PFSK-1 (cell line): ENCODE data around the gene OR5L2.

Experiments
- FOXP2 ChIP-seq: optimal IDR thresholded peaks from 2 replicates; pipeline ENCODE3; 2011; ENCODE audit warnings: borderline replicate concordance, control low read depth, inconsistent platforms; ENCODE audit not compliant: insufficient read depth; ENCODE audit errors: extremely low read length, extremely low read depth
- POLR2AphosphoS5 ChIP-seq: IDR thresholded peaks from 2 replicates; pipeline ENCODE4 v1.6.1; 2012; ENCODE audit warnings: low read depth, mild to moderate bottlenecking, control low read depth, low read length, moderate library complexity
- SIN3A ChIP-seq: IDR thresholded peaks from 2 replicates; pipeline ENCODE4 v1.6.1; 2012; ENCODE audit warnings: mild to moderate bottlenecking, low read length, moderate library complexity, borderline replicate concordance; ENCODE audit not compliant: insufficient read depth
- TAF1 ChIP-seq: IDR thresholded peaks from 2 replicates; pipeline ENCODE4 v1.6.1; 2012; ENCODE audit warnings: low read length, control low read depth, borderline replicate concordance; ENCODE audit not compliant: insufficient read depth
- TF ChIP-seq, protein P1 (sequence below), 2 experiments: IDR thresholded peaks; 2 replicates each; pipeline versions ENCODE4 v1.6.1 to v1.8.0; 2011 to 2012; ENCODE audit warnings: low read depth in 2 of 2, low read length in 2 of 2, control low read depth in 1 of 2, inconsistent platforms in 1 of 2, mild to moderate bottlenecking in 1 of 2, moderate library complexity in 1 of 2; ENCODE audit not compliant: insufficient read depth in 1 of 2

DNA sequence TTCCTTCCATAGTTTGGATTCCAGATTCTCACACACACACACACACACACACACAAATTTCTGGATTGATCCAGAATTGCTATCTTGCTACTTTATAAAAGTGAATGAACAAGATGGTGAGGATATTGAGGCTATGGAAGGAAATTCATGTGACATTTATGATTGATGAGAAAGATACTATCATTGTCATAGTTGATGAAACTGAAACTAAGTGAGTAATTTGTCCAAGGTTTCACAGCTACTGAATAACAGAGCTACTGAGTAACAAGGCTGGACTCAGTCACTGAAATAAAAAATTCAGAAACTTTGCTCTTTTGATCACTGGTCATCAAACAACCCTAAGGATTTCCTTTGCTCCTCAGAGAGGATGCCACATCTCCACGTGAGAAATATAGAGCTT is 27.7 kb downstream of the OR5L2 start:
- TF ChIP-seq, protein P1, sequence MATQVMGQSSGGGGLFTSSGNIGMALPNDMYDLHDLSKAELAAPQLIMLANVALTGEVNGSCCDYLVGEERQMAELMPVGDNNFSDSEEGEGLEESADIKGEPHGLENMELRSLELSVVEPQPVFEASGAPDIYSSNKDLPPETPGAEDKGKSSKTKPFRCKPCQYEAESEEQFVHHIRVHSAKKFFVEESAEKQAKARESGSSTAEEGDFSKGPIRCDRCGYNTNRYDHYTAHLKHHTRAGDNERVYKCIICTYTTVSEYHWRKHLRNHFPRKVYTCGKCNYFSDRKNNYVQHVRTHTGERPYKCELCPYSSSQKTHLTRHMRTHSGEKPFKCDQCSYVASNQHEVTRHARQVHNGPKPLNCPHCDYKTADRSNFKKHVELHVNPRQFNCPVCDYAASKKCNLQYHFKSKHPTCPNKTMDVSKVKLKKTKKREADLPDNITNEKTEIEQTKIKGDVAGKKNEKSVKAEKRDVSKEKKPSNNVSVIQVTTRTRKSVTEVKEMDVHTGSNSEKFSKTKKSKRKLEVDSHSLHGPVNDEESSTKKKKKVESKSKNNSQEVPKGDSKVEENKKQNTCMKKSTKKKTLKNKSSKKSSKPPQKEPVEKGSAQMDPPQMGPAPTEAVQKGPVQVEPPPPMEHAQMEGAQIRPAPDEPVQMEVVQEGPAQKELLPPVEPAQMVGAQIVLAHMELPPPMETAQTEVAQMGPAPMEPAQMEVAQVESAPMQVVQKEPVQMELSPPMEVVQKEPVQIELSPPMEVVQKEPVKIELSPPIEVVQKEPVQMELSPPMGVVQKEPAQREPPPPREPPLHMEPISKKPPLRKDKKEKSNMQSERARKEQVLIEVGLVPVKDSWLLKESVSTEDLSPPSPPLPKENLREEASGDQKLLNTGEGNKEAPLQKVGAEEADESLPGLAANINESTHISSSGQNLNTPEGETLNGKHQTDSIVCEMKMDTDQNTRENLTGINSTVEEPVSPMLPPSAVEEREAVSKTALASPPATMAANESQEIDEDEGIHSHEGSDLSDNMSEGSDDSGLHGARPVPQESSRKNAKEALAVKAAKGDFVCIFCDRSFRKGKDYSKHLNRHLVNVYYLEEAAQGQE (IDR thresholded peaks at IDR 0.05; ENCODE audit: insufficient read depth in 1 of 2, low read depth in 2 of 2, low read length in 2 of 2) = no peak
- TF ChIP-seq POLR2AphosphoS5 (no peak), SIN3A (no peak), TAF1 (no peak), FOXP2 (no peak)
